H1 (cell line): Measurements from ENCODE around the gene MAPK11. TPM values are rescaled to one million over a fixed set of nuclear protein-coding genes. Genes with fewer than 3 reads are reported as not detected.

Source experiments
- CTCF ChIA-PET: fragments of 300-600 bp; sonication (Branson Sonifier 250); formaldehyde crosslinking; loops from one replicate; lab custom pipeline; 2021; ENCODE audit not compliant: partially characterized antibody; lab: Charles Lee
- POLR2A ChIA-PET: fragments of 300-600 bp; sonication (Branson Sonifier 250); formaldehyde crosslinking; loops from one replicate; lab custom pipeline; 2021; ENCODE audit warnings: inconsistent platforms; ENCODE audit not compliant: partially characterized antibody; lab: Charles Lee
- DNase-seq, 2 experiments: peaks; one replicate each; pipeline versions ENCODE4 v3.0.0 to v3.0.0-alpha.2; 2010 to 2022; ENCODE audit warnings: low spot score in 2 of 2, low read depth in 1 of 2, mixed read lengths in 1 of 2
- FAIRE-seq: peaks from 2 replicates; lab custom pipeline; 2011; peaks lifted over from hg19 to GRCh38; lab: Jason Lieb, UNC
- H2AFZ ChIP-seq: 2 replicates; pipeline ENCODE4 v1.8.1; 2012; ENCODE audit warnings: low read length, inconsistent platforms
- H2AK5ac ChIP-seq: 2 replicates; pipeline ENCODE4 v1.6.1; 2013; ENCODE audit warnings: low read depth, low read length
- H2BK120ac ChIP-seq: replicated peaks from 2 replicates; pipeline ENCODE3; 2013; ENCODE audit warnings: low read depth, low read length, inconsistent platforms
- H2BK12ac ChIP-seq: 2 replicates; pipeline ENCODE4 v1.6.1; 2013; ENCODE audit warnings: low read depth, low read length
- H2BK15ac ChIP-seq: 2 replicates; pipeline ENCODE4 v1.6.1; 2013; ENCODE audit warnings: low read length
- H2BK20ac ChIP-seq: 2 replicates; pipeline ENCODE4 v1.6.1; 2013; ENCODE audit warnings: low read length
- H2BK5ac ChIP-seq: 2 replicates; pipeline ENCODE4 v1.6.1; 2013; ENCODE audit warnings: low read depth, low read length
- H3K14ac ChIP-seq: 2 replicates; pipeline ENCODE4 v1.6.1; 2013; ENCODE audit warnings: inconsistent platforms; ENCODE audit not compliant: insufficient read length
- H3K18ac ChIP-seq: 2 replicates; pipeline ENCODE4 v1.6.1; 2013; ENCODE audit warnings: low read length; ENCODE audit errors: extremely low read depth
- H3K23ac ChIP-seq: 2 replicates; pipeline ENCODE4 v1.6.1; 2013; ENCODE audit warnings: inconsistent platforms; ENCODE audit not compliant: insufficient read length
- H3K23me2 ChIP-seq: 2 replicates; pipeline ENCODE4 v1.6.1; 2013; ENCODE audit warnings: low read depth, low read length
- H3K27ac ChIP-seq: 2 replicates; pipeline ENCODE4 v1.6.1; 2011; ENCODE audit warnings: low read depth, low read length, inconsistent platforms
- H3K27me3 ChIP-seq, 4 experiments: replicated peaks in 1 of 4; 1 replicate in 1 of 4; 2 replicates in 3 of 4; pipeline versions ENCODE4 v1.6.1 to v1.8.1; 2011 to 2013; ENCODE audit warnings: low read length in 3 of 4, mild to moderate bottlenecking in 3 of 4, inconsistent platforms in 2 of 4, mixed read lengths in 2 of 4, moderate library complexity in 1 of 4; ENCODE audit not compliant: control insufficient read depth in 3 of 4, insufficient read depth in 3 of 4; ENCODE audit errors: extremely low read depth in 1 of 4
- H3K36me3 ChIP-seq, 4 experiments: 2 replicates each; pipeline versions ENCODE4 v1.6.1 to v1.8.1; 2011 to 2013; ENCODE audit warnings: mild to moderate bottlenecking in 4 of 4, low read length in 3 of 4, moderate library complexity in 2 of 4, control low read depth in 1 of 4, inconsistent platforms in 1 of 4; ENCODE audit not compliant: insufficient read depth in 4 of 4, control insufficient read depth in 2 of 4
- H3K4ac ChIP-seq: replicated peaks from 2 replicates; pipeline ENCODE3; 2013; ENCODE audit warnings: low read length, low read depth, mixed read lengths, inconsistent platforms; ENCODE audit not compliant: insufficient read length
- H3K4me1 ChIP-seq, 4 experiments: replicated peaks in 1 of 4; 1 replicate in 1 of 4; 2 replicates in 3 of 4; pipeline versions ENCODE4 v1.6.1 to v1.8.1; 2011 to 2013; ENCODE audit warnings: low read length in 3 of 4, inconsistent platforms in 2 of 4, mixed read lengths in 1 of 4; ENCODE audit not compliant: insufficient read depth in 4 of 4, control insufficient read depth in 3 of 4
- H3K4me2 ChIP-seq, 2 experiments: 2 replicates each; pipeline versions ENCODE4 v1.6.1 to v1.8.1; 2011 to 2013; ENCODE audit warnings: low read depth in 2 of 2, low read length in 2 of 2, control low read depth in 1 of 2, inconsistent platforms in 1 of 2, mild to moderate bottlenecking in 1 of 2; ENCODE audit not compliant: insufficient read depth in 1 of 2
- H3K4me3 ChIP-seq, 4 experiments: fragments of 200-600, 300-600 bp in 1 of 4; sonication (generic), shearing (Covaris generic), sonication (Bioruptor Twin) in 1 of 4; 2 replicates each; pipeline versions ENCODE4 v1.5.1 to v1.8.1; 2011 to 2016; ENCODE audit warnings: low read length in 4 of 4, low read depth in 3 of 4, control low read depth in 2 of 4, inconsistent platforms in 2 of 4, mild to moderate bottlenecking in 2 of 4, mixed read lengths in 1 of 4, moderate library complexity in 1 of 4; ENCODE audit not compliant: insufficient read depth in 2 of 4; ENCODE audit errors: extremely low read depth in 1 of 4
- H3K56ac ChIP-seq: replicated peaks from 2 replicates; pipeline ENCODE3; 2013; ENCODE audit warnings: low read depth, mild to moderate bottlenecking, mixed read lengths, low read length, inconsistent platforms; ENCODE audit not compliant: insufficient read length
- H3K79me1 ChIP-seq: 2 replicates; pipeline ENCODE4 v1.6.1; 2013; ENCODE audit warnings: low read depth, low read length, control low read depth
- H3K79me2 ChIP-seq, 2 experiments: 2 replicates each; pipeline versions ENCODE4 v1.6.1 to v1.8.1; 2012 to 2013; ENCODE audit warnings: low read length in 2 of 2, mild to moderate bottlenecking in 2 of 2, inconsistent platforms in 1 of 2; ENCODE audit not compliant: insufficient read depth in 2 of 2, control insufficient read depth in 1 of 2
- H3K9ac ChIP-seq, 4 experiments: replicated peaks in 1 of 4; 1 replicate in 1 of 4; 2 replicates in 3 of 4; pipeline versions ENCODE4 v1.6.1 to v1.8.1; 2011 to 2013; ENCODE audit warnings: low read depth in 3 of 4, low read length in 3 of 4, control low read depth in 2 of 4, mild to moderate bottlenecking in 2 of 4, moderate library complexity in 2 of 4, inconsistent platforms in 1 of 4; ENCODE audit errors: extremely low read depth in 1 of 4
- H3K9me3 ChIP-seq, 2 experiments: 2 replicates each; pipeline versions ENCODE4 v1.6.1 to v1.8.1; 2012 to 2013; ENCODE audit warnings: mild to moderate bottlenecking in 2 of 2, moderate library complexity in 2 of 2, control low read depth in 1 of 2, inconsistent platforms in 1 of 2, low read depth in 1 of 2, low read length in 1 of 2, mixed read lengths in 1 of 2; ENCODE audit not compliant: insufficient read depth in 2 of 2
- H4K20me1 ChIP-seq, 2 experiments: replicated peaks in 1 of 2; 2 replicates each; pipeline versions ENCODE3 to v1.8.1; 2011 to 2013; ENCODE audit warnings: inconsistent platforms in 2 of 2, low read length in 2 of 2, mild to moderate bottlenecking in 1 of 2; ENCODE audit not compliant: insufficient read depth in 2 of 2, control insufficient read depth in 1 of 2
- H4K5ac ChIP-seq: 2 replicates; pipeline ENCODE4 v1.6.1; 2013; ENCODE audit warnings: low read length, low read depth, mixed read lengths, inconsistent platforms; ENCODE audit not compliant: insufficient read length
- H4K8ac ChIP-seq: 2 replicates; pipeline ENCODE4 v1.8.0; 2013; ENCODE audit warnings: mild to moderate bottlenecking, moderate library complexity, low read length, inconsistent platforms; ENCODE audit not compliant: insufficient read depth; ENCODE audit errors: extremely low read depth
- H4K91ac ChIP-seq: replicated peaks from 2 replicates; pipeline ENCODE3; 2013; ENCODE audit warnings: low read length, mixed read lengths, inconsistent platforms; ENCODE audit not compliant: insufficient read length
- BACH1 ChIP-seq: IDR thresholded peaks from 2 replicates; pipeline ENCODE4 v1.6.1; 2012; ENCODE audit warnings: low read length, improper control_type of control experiment
- BCL11A ChIP-seq, 2 experiments: IDR thresholded peaks; one replicate each; pipeline ENCODE4 v1.6.1; 2011; ENCODE audit warnings: low read depth in 2 of 2, low read length in 2 of 2, mild to moderate bottlenecking in 2 of 2
- HDAC2 ChIP-seq, 2 experiments: fragments of 300-600 bp in 1 of 2; sonication (generic) in 1 of 2; IDR thresholded peaks; 2 replicates each; pipeline ENCODE4 v1.6.1; 2011 to 2012; ENCODE audit warnings: low read depth in 2 of 2, low read length in 2 of 2, mild to moderate bottlenecking in 2 of 2, moderate library complexity in 2 of 2, borderline replicate concordance in 1 of 2, inconsistent platforms in 1 of 2
- JUN ChIP-seq: IDR thresholded peaks from 2 replicates; pipeline ENCODE4 v1.6.1; 2011; ENCODE audit warnings: low read depth, mild to moderate bottlenecking, improper control_type of control experiment, low read length
- JUND ChIP-seq: IDR thresholded peaks from 2 replicates; pipeline ENCODE4 v1.6.1; 2011; ENCODE audit warnings: mild to moderate bottlenecking, improper control_type of control experiment, low read length
- KDM4A ChIP-seq: IDR thresholded peaks from one replicate; pipeline ENCODE4 v1.7.1; 2012; ENCODE audit warnings: low read depth, mild to moderate bottlenecking, moderate library complexity, low read length, inconsistent platforms; ENCODE audit not compliant: severe bottlenecking
- POU5F1 ChIP-seq: IDR thresholded peaks from 2 replicates; pipeline ENCODE4 v1.6.1; 2011; ENCODE audit warnings: low read depth, mild to moderate bottlenecking, low read length, moderate library complexity
- RFX5 ChIP-seq: IDR thresholded peaks from 2 replicates; pipeline ENCODE4 v1.6.1; 2011; ENCODE audit warnings: low read depth, low read length, improper control_type of control experiment, borderline replicate concordance
- SAP30 ChIP-seq: fragments of 300-600 bp; sonication (generic); IDR thresholded peaks from 2 replicates; pipeline ENCODE4 v1.7.1; 2012; ENCODE audit warnings: low read length, moderate library complexity, mild to moderate bottlenecking, inconsistent platforms; ENCODE audit not compliant: insufficient read depth, insufficient replicate concordance
- SP4 ChIP-seq: IDR thresholded peaks from 2 replicates; pipeline ENCODE4 v1.6.1; 2012; ENCODE audit warnings: low read length, inconsistent platforms
- SRF ChIP-seq: IDR thresholded peaks from 2 replicates; pipeline ENCODE4 v1.6.1; 2011; ENCODE audit warnings: mild to moderate bottlenecking, low read depth, low read length, moderate library complexity
- TCF12 ChIP-seq: IDR thresholded peaks from 2 replicates; pipeline ENCODE4 v1.6.1; 2011; ENCODE audit warnings: low read depth, mild to moderate bottlenecking, low read length
- WGBS, 2 experiments: shearing (Covaris generic) in 1 of 2; methylation state at CpG; one replicate each; pipeline versions ENCODE4 v1.1.6 to v1.1.7; 2013 to 2015; ENCODE audit warnings: low lambda C conversion rate in 2 of 2, mixed read lengths in 2 of 2, inconsistent platforms in 1 of 2, low coverage in 1 of 2, missing lambda C conversion rate in 1 of 2; ENCODE audit not compliant: insufficient replicate concordance in 2 of 2, insufficient coverage in 1 of 2, insufficient read length in 1 of 2; ENCODE audit errors: extremely low coverage in 1 of 2, missing lambda C conversion rate in 1 of 2; 5-methylcytosine and 5-hydroxymethylcytosine counted together
- polyA plus RNA-seq, 7 experiments: library from polyadenylated mRNA; depleted of rRNA in 3 of 7; stranded (reverse) in 5 of 7; unstranded in 2 of 7; fragments of >200 nt in 5 of 7; fragments of 200-250 nt in 2 of 7; gene quantifications; 1 replicate in 5 of 7; 2 replicates in 1 of 7; 4 replicates in 1 of 7; pipeline versions ENCODE4 v1.2.1 to v1.2.3, GENCODE V29; 2011 to 2013; ENCODE audit warnings: missing spikeins in 2 of 7, mixed read lengths in 2 of 7
- total RNA-seq: library from RNA; stranded (reverse); fragmentation: NEBNext Ultra II Directional; extraction: Animal tissue kit (Norgen Biotek cat#: 25700); gene quantifications from 2 replicates; pipeline ENCODE4 v1.2.1, GENCODE V29; 2021

MAPK11 gene
- total and polyA plus RNA-seq, 2 of the 8 experiments (the other 6 are each of a cell fraction or from before 2014, with no cell fraction given), result 0.70 to 1.5 TPM

GRCh38 chr22:50296658-50297490 lies 26.7 kb upstream of the MAPK11 start:
- H3K27ac ChIP-seq, result no peak overlapping the region
- ChIA-PET CTCF (interaction anchor here (1.2 to 2.6 kb wide), 4 partner anchors 9 to 49 kb away, joined by 4 to 11 read pairs (median 8); no protein-coding TSS in a partner anchor), POLR2A (interaction anchor here (1.0 to 1.2 kb wide), 3 partner anchors 25 to 46 kb away, joined by 3 to 4 read pairs (median 3); no protein-coding TSS in a partner anchor)
- H3K4me1 ChIP-seq, result peaks cover 0 to 41% (median 28%) of the 10 kb centered on the region in 4 experiments; a peak in 6 of 7 replicates
- no peak overlapping the region for H4K8ac ChIP-seq
- H2BK12ac ChIP-seq, result no peak overlapping the region
- H3K4me2 ChIP-seq, result no peak overlapping the region
- H3K36me3 ChIP-seq, result no peaks in the 10 kb centered on the region
- no peaks in the 10 kb centered on the region; a peak in 2 of 7 replicates for H3K27me3 ChIP-seq
- H3K23ac ChIP-seq, result no peak overlapping the region
- H4K20me1 ChIP-seq, result peaks cover 14 to 27% of the 10 kb centered on the region in 2 experiments
- H3K9ac ChIP-seq, result no peak overlapping the region
- H4K91ac ChIP-seq, result no peak overlapping the region
- no peak for FAIRE-seq
- no peak overlapping the region for H3K4me3 ChIP-seq
- no peak for DNase-seq
- no peak overlapping the region for H3K18ac ChIP-seq
- WGBS, 2 experiments, result 88% methylated on average over 27 of the region's 29 CpGs; no CpG with 5 or more reads in 1 of the 2 experiments
- H2BK15ac ChIP-seq, result no peak overlapping the region
- peaks cover 18% of the 10 kb centered on the region for H3K79me1 ChIP-seq
- H2BK20ac ChIP-seq, result no peak overlapping the region
- no peak overlapping the region for H2BK120ac ChIP-seq
- peaks cover 0 to 43% of the 10 kb centered on the region in 2 experiments; a peak in 3 of 4 replicates for H3K79me2 ChIP-seq
- peak overlapping the region; percentile 75; the same call in 1 of the 2 replicates for H2BK5ac ChIP-seq
- H3K56ac ChIP-seq, result no peak overlapping the region
- H2AK5ac ChIP-seq, result peak overlapping the region; percentile 95
- no peak overlapping the region for H3K14ac ChIP-seq
- H3K9me3 ChIP-seq, result no peaks in the 10 kb centered on the region
- no peak overlapping the region for H3K4ac ChIP-seq
- H2AFZ ChIP-seq, result no peak overlapping the region
- peaks cover 9% of the 10 kb centered on the region; the same call in 1 of the 2 replicates for H3K23me2 ChIP-seq
- no peak overlapping the region for H4K5ac ChIP-seq
- TF ChIP-seq BACH1 (no peak), HDAC2 (IDR thresholded peaks at IDR 0.05; ENCODE audit: borderline replicate concordance in 1 of 2, low read depth in 2 of 2, low read length in 2 of 2) (no peak), SRF (no peak), JUN (no peak), KDM4A (no peak), JUND (no peak), POU5F1 (no peak), BCL11A (IDR thresholded peaks at IDR 0.05; ENCODE audit: low read depth in 2 of 2, low read length in 2 of 2) (no peak), SP4 (no peak), TCF12 (no peak), RFX5 (no peak), SAP30 (no peak)
